Epithelial cell of esophagus (primary cell): ENCODE data around the gene PRX.

Source experiments
- DNase-seq: peaks from one replicate; pipeline ENCODE4 v3.0.0; 2010; ENCODE audit warnings: low read depth
- H3K4me3 ChIP-seq: 2 replicates; pipeline ENCODE4 v1.5.1; 2011; ENCODE audit warnings: mild to moderate bottlenecking, low read length, control low read depth
- CTCF ChIP-seq: IDR thresholded peaks from 2 replicates; pipeline ENCODE4 v1.5.1; 2011; ENCODE audit warnings: low read depth, mild to moderate bottlenecking, low read length, control low read depth, inconsistent platforms; ENCODE audit not compliant: insufficient read depth; ENCODE audit errors: missing control alignments

The PRX gene

GRCh38 chr19:40366697-40367561 lies 46.2 kb downstream of the PRX start:
- TF ChIP-seq CTCF = no peak
- no peak for DNase-seq
- H3K4me3 ChIP-seq = peak overlapping the region; percentile 64

- no peak for TF ChIP-seq CTCF
- H3K4me3 ChIP-seq = peak overlapping the region; percentile 64
- peak; percentile 80 for DNase-seq
Observed at GRCh38 chr19:40365613-40366401, 47.4 kb downstream of the PRX start.

GRCh38 chr19:40365010-40365409 lies 48.2 kb downstream of the PRX start:
- H3K4me3 ChIP-seq = peak overlapping the region; percentile 64
- DNase-seq = no peak
- TF ChIP-seq CTCF = no peak

- H3K4me3 ChIP-seq = no peak overlapping the region
- TF ChIP-seq CTCF = no peak
- DNase-seq = no peak
Observed at GRCh38 chr19:40363069-40363468, 50.1 kb downstream of the PRX start.

- DNase-seq = no peak
- no peak for TF ChIP-seq CTCF
- no peak overlapping the region for H3K4me3 ChIP-seq
Observed at GRCh38 chr19:40362160-40362559, 51.0 kb downstream of the PRX start.

- DNase-seq = no peak
- no peak for TF ChIP-seq CTCF
- H3K4me3 ChIP-seq = no peak overlapping the region
Observed at GRCh38 chr19:40360708-40361241, 52.4 kb downstream of the PRX start.
